Raji (cell line): ENCODE results near the gene PSMA2.
A peak's percentile ranks its signal among the peaks of the same experiment; 100 is the strongest.

Source experiments
- POLR2A ChIP-seq: IDR thresholded peaks from 2 replicates; pipeline ENCODE4 v1.6.1; 2011; ENCODE audit warnings: low read depth, low read length, control low read depth; ENCODE audit not compliant: insufficient read depth

The PSMA2 gene

GRCh38 chr7:42931834-42932651 lies at the start of gene PSMA2, which contains the start of gene MRPL32:
TSS of gene PSMA2 (minus strand) at chr7:42932174. CDS start at chr7:42932158, 16 bp downstream.
TSS of gene MRPL32 (plus strand) at chr7:42932376. CDS start at chr7:42932387, 11 bp downstream.
- TF ChIP-seq POLR2A, result peak; percentile 88

- no peak for TF ChIP-seq POLR2A
These were observed 49.6 kb upstream of the PSMA2 start for GRCh38 chr7:42981601-42982000.

GRCh38 chr7:42980514-42980913 lies 48.5 kb upstream of the PSMA2 start:
- no peak for TF ChIP-seq POLR2A

GRCh38 chr7:42980084-42980483 lies 48.1 kb upstream of the PSMA2 start:
- TF ChIP-seq POLR2A, result no peak

- TF ChIP-seq POLR2A, result no peak
These were observed 46.5 kb upstream of the PSMA2 start for GRCh38 chr7:42978496-42978895.

GRCh38 chr7:42976371-42976770 lies 44.4 kb upstream of the PSMA2 start:
- no peak for TF ChIP-seq POLR2A

GRCh38 chr7:42972699-42973500 lies 40.9 kb upstream of the PSMA2 start:
- no peak for TF ChIP-seq POLR2A

GRCh38 chr7:42967391-42967790 lies 35.4 kb upstream of the PSMA2 start:
- no peak for TF ChIP-seq POLR2A

- no peak for TF ChIP-seq POLR2A
These were observed 33.2 kb upstream of the PSMA2 start for GRCh38 chr7:42964849-42965805.

GRCh38 chr7:42964293-42964692 lies 32.3 kb upstream of the PSMA2 start:
- TF ChIP-seq POLR2A, result no peak

- TF ChIP-seq POLR2A, result no peak
These were observed 29.2 kb upstream of the PSMA2 start for GRCh38 chr7:42961170-42961569.

- TF ChIP-seq POLR2A, result no peak
These were observed 28.8 kb upstream of the PSMA2 start for GRCh38 chr7:42960762-42961161.

- TF ChIP-seq POLR2A, result no peak
These were observed 27.6 kb upstream of the PSMA2 start for GRCh38 chr7:42959549-42959948.

GRCh38 chr7:42956062-42956461 lies 24.1 kb upstream of the PSMA2 start:
- no peak for TF ChIP-seq POLR2A

- TF ChIP-seq POLR2A, result no peak
These were observed 22.0 kb upstream of the PSMA2 start for GRCh38 chr7:42953994-42954393.
